HCT116 (cell line): ENCODE data around the gene RCN2. TPM values are rescaled to one million over a fixed set of nuclear protein-coding genes. Genes with fewer than 3 reads are reported as not detected.

Source experiments
- ATAC-seq: fragments of 200-7000 bp; cut with Tn5 transposase; 2 replicates; pipeline ENCODE4 v1.9.1; 2020; ENCODE audit warnings: mild to moderate bottlenecking, moderate library complexity
- BruUV-seq: library from RNA; stranded (reverse); fragments of 400-500 nt; replicated peaks from 2 replicates; lab custom pipeline; 2021; lab: Mats Ljungman, UMichigan
- CTCF ChIA-PET: fragments of 300-600 bp; sonication (Branson Sonifier 250); formaldehyde crosslinking; loops from one replicate; lab custom pipeline; 2021; ENCODE audit warnings: antibody characterized with exemption; lab: Charles Lee
- POLR2A ChIA-PET: fragments of 300-600, 350-600 bp; sonication (Branson Sonifier 250); formaldehyde crosslinking; loops from one replicate; lab custom pipeline; 2021; ENCODE audit warnings: antibody characterized with exemption; lab: Charles Lee
- RAD21 ChIA-PET, 2 experiments: fragments of 300-600 bp; sonication (Branson Sonifier 250); formaldehyde crosslinking; loops; one replicate each; lab custom pipeline; 2023; ENCODE audit warnings: low total read pairs in 2 of 2; ENCODE audit not compliant: uncharacterized antibody in 2 of 2, unreplicated experiment in 2 of 2, low non-redundant PET in 1 of 2; lab: Charles Lee
- DNase-seq: peaks from one replicate; pipeline ENCODE4 v3.0.0-alpha.2; 2010; ENCODE audit warnings: low read depth, low spot score
- H2AFZ ChIP-seq: fragments of 200-600 bp; shearing (Covaris generic), sonication (generic); 2 replicates; pipeline ENCODE4 v1.6.1; 2017; ENCODE audit warnings: low read depth, mixed run types, mixed read lengths, antibody characterized with exemption, low read length; ENCODE audit not compliant: poor library complexity, severe bottlenecking
- H3K27ac ChIP-seq: 2 replicates; pipeline ENCODE4 v1.5.1; 2012; ENCODE audit warnings: low read depth, low read length
- H3K27me3 ChIP-seq: fragments of 200-600 bp; sonication (generic); 2 replicates; pipeline ENCODE4 v1.6.1; 2016; ENCODE audit warnings: mixed run types, low read length, mixed read lengths; ENCODE audit not compliant: insufficient read depth
- H3K36me3 ChIP-seq, 2 experiments: fragments of 200-500 bp in 1 of 2; fragments of 200-600 bp in 1 of 2; sonication (Bioruptor generic) in 1 of 2; sonication (generic) in 1 of 2; 2 replicates each; pipeline versions ENCODE4 v1.5.1 to v1.6.1; 2014 to 2016; ENCODE audit warnings: low read length in 2 of 2, inconsistent platforms in 1 of 2, mixed read lengths in 1 of 2, mixed run types in 1 of 2; ENCODE audit not compliant: insufficient read depth in 2 of 2, control insufficient read depth in 1 of 2
- H3K4me1 ChIP-seq, 2 experiments: fragments of 200-600 bp in 1 of 2; sonication (generic) in 1 of 2; 2 replicates each; pipeline versions ENCODE4 v1.5.1 to v1.6.1; 2012 to 2017; ENCODE audit warnings: low read length in 2 of 2, inconsistent platforms in 1 of 2, mild to moderate bottlenecking in 1 of 2, mixed read lengths in 1 of 2, mixed run types in 1 of 2, moderate library complexity in 1 of 2; ENCODE audit not compliant: insufficient read depth in 2 of 2, control insufficient read depth in 1 of 2
- H3K4me2 ChIP-seq: fragments of 200-600 bp; sonication (generic); 2 replicates; pipeline ENCODE4 v1.6.1; 2017; ENCODE audit warnings: mixed run types, low read length, mixed read lengths
- H3K4me3 ChIP-seq, 2 experiments: fragments of 200-600 bp in 1 of 2; sonication (generic) in 1 of 2; replicated peaks in 1 of 2; 2 replicates each; pipeline ENCODE4 v1.5.1; 2011 to 2016; ENCODE audit warnings: low read length in 2 of 2, control low read depth in 1 of 2, low read depth in 1 of 2, mild to moderate bottlenecking in 1 of 2, mixed read lengths in 1 of 2, mixed run types in 1 of 2
- H3K79me2 ChIP-seq: fragments of 200-600 bp; sonication (generic); 2 replicates; pipeline ENCODE4 v1.6.1; 2017; ENCODE audit warnings: mild to moderate bottlenecking, mixed run types, low read length, moderate library complexity, mixed read lengths; ENCODE audit not compliant: insufficient read depth
- H3K9ac ChIP-seq: fragments of 200-600 bp; sonication (generic); 2 replicates; pipeline ENCODE4 v1.6.1; 2016; ENCODE audit warnings: low read length, mixed read lengths
- H3K9me2 ChIP-seq: fragments of 200-600 bp; sonication (generic), shearing (Covaris generic); 2 replicates; pipeline ENCODE4 v1.6.1; 2017; ENCODE audit warnings: mixed run types, mild to moderate bottlenecking, moderate library complexity; ENCODE audit not compliant: insufficient read depth
- H3K9me3 ChIP-seq, 2 experiments: fragments of 200-500 bp in 1 of 2; fragments of 200-600 bp in 1 of 2; sonication (Bioruptor generic) in 1 of 2; sonication (generic) in 1 of 2; 2 replicates each; pipeline ENCODE4 v1.6.1; 2014 to 2017; ENCODE audit warnings: low read length in 2 of 2, mixed read lengths in 2 of 2, inconsistent platforms in 1 of 2, low read depth in 1 of 2, mild to moderate bottlenecking in 1 of 2, mixed run types in 1 of 2, moderate library complexity in 1 of 2; ENCODE audit not compliant: control insufficient read depth in 1 of 2, insufficient read depth in 1 of 2
- H4K20me1 ChIP-seq: fragments of 200-600 bp; sonication (generic), shearing (Covaris generic); 2 replicates; pipeline ENCODE4 v1.6.1; 2017; ENCODE audit warnings: mixed run types, mild to moderate bottlenecking, moderate library complexity; ENCODE audit not compliant: insufficient read depth
- REST ChIP-seq: IDR thresholded peaks from 2 replicates; pipeline ENCODE4 v1.6.1; 2012; ENCODE audit warnings: low read depth
- SP1 ChIP-seq: IDR thresholded peaks from 2 replicates; pipeline ENCODE4 v1.6.1; 2012; ENCODE audit warnings: low read depth
- intact Hi-C: fragments of 100-400 bp; cut with micrococcal nuclease; formaldehyde crosslinking; loops from 2 replicates; pipeline ENCODE4 v1.10.0; 2022
- total RNA-seq: library from RNA; stranded (reverse); gene quantifications from one replicate; pipeline ENCODE4 v1.2.1, GENCODE V29; 2021; ENCODE audit not compliant: unreplicated experiment

RCN2 gene
- total RNA-seq, 1 experiment from 2014 or later = 71.5 TPM

GRCh38 chr15:76928201-76928600 is 3.3 kb upstream of the RCN2 start:
- no peak overlapping the region for H3K9ac ChIP-seq
- DNase-seq = no peak
- RAD21 ChIA-PET = no interaction called here

More at GRCh38 chr15:76928201-76928600, 3.3 kb upstream of the RCN2 start:
- no TSS peak for BruUV-seq
- ATAC-seq = no peak
- no peak for TF ChIP-seq SP1
- TF ChIP-seq REST = no peak
- Histone ChIP-seq H3K36me3 (no peaks in the 10 kb centered on the region), H2AFZ (no peak overlapping the region), H3K4me3 (no peak overlapping the region), H3K4me2 (no peak overlapping the region), H3K79me2 (peaks cover 12% of the 10 kb centered on the region; the same call in 1 of the 2 replicates), H3K27me3 (no peaks in the 10 kb centered on the region), H4K20me1 (no peaks in the 10 kb centered on the region), H3K9me2 (no peaks in the 10 kb centered on the region; the same call in 1 of the 2 replicates), H3K27ac (no peak overlapping the region), H3K9me3 (no peaks in the 10 kb centered on the region), H3K4me1 (peaks cover 5 to 7% of the 10 kb centered on the region in 2 experiments; a peak in 2 of 4 replicates)
- intact Hi-C loops = no loop called here
- ChIA-PET CTCF (no interaction called here), POLR2A (no interaction called here)
